Measurements from ENCODE around the gene CETN2. TPM values are rescaled to one million over a fixed set of nuclear protein-coding genes. Genes with fewer than 3 reads are reported as not detected.

The CETN2 gene
- total and polyA plus RNA-seq, 7 donors: 9.2 to 29.8 (median 15.0) TPM

DNA sequence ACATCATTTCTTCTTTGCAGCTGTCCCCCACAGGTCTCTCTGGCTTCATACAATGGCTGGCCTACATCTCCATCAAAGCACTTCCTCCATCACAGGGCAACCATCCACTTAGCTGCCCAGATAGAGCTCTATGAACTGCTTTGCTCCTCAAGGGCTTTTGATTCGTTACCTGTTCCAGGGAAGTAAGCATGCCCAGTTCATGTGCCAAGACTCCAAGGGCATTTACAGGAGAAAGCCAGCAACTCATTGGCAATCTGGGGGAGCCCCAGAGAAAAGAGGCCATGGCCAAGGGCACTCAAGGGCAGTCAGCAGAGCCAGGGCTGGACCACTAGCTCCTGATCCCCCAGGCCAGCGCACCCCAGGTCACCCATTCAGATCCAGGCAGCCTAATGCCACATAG, 42.8 kb upstream of the CETN2 start:
- ATAC-seq (no peak), DNase-seq (no peak)
- no peak overlapping the region for H3K27ac ChIP-seq
- peaks cover 0 to 18% of the 10 kb centered on the region in 2 donors for H3K36me3 ChIP-seq (ENCODE audit: insufficient read depth in 1 of 2, low read depth in 1 of 2)
- TF ChIP-seq, protein P1, sequence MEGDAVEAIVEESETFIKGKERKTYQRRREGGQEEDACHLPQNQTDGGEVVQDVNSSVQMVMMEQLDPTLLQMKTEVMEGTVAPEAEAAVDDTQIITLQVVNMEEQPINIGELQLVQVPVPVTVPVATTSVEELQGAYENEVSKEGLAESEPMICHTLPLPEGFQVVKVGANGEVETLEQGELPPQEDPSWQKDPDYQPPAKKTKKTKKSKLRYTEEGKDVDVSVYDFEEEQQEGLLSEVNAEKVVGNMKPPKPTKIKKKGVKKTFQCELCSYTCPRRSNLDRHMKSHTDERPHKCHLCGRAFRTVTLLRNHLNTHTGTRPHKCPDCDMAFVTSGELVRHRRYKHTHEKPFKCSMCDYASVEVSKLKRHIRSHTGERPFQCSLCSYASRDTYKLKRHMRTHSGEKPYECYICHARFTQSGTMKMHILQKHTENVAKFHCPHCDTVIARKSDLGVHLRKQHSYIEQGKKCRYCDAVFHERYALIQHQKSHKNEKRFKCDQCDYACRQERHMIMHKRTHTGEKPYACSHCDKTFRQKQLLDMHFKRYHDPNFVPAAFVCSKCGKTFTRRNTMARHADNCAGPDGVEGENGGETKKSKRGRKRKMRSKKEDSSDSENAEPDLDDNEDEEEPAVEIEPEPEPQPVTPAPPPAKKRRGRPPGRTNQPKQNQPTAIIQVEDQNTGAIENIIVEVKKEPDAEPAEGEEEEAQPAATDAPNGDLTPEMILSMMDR (IDR thresholded peaks at IDR 0.05): no peak
- H3K9me3 ChIP-seq: no peaks in the 10 kb centered on the region
- H3K4me1 ChIP-seq: no peaks in the 10 kb centered on the region
- intact Hi-C loops (cut with DNase I): loop anchor here in 1 of 2 donors (10.0 kb wide), 1 partner anchor 61 kb away; no protein-coding TSS in a partner anchor
- H3K27me3 ChIP-seq (ENCODE audit: insufficient read depth in 3 of 3, low read length in 2 of 3): peaks cover 0 to 8% (median 0%) of the 10 kb centered on the region in 3 donors
- WGBS, 3 donors: 71 to 91% (median 86%) methylated on average over 2 of the region's 2 CpGs
- H3K4me3 ChIP-seq: no peak overlapping the region

DNA sequence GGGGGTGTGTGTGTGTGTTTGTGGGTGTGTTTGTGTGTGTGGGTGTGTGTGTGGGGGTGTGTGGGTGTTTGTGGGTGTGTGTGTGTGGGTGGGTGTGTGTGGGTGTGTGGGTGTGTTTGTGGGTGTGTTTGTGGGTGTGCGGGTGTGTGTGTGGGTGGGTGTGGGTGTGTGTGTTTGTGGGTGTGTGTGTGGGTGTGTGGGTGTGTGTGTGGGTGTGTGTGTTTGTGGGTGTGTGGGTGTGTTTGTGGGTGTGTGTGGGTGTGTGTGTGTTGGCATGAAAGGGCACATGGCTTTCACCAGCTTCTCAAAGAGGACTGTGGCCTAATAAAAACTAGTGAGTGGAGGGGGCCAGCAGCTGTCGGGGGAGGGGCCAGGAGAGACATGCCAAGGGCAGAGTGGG, 42.0 kb upstream of the CETN2 start:
- intact Hi-C loops (cut with DNase I): loop anchor here in 1 of 2 donors (10.0 kb wide), 1 partner anchor 62 kb away; no protein-coding TSS in a partner anchor
- no peak overlapping the region for H3K27ac ChIP-seq
- peaks cover 0 to 21% of the 10 kb centered on the region in 2 donors for H3K36me3 ChIP-seq (ENCODE audit: insufficient read depth in 1 of 2, low read depth in 1 of 2)
- WGBS, 3 donors: 28 to 100% (median 83%) methylated on average over 1 to 2 of the region's 2 CpGs
- peaks cover 0 to 5% (median 0%) of the 10 kb centered on the region in 3 donors for H3K27me3 ChIP-seq (ENCODE audit: insufficient read depth in 3 of 3, low read length in 2 of 3)
- H3K9me3 ChIP-seq: no peaks in the 10 kb centered on the region
- ATAC-seq (no peak), DNase-seq (no peak)
- TF ChIP-seq, protein P1 (IDR thresholded peaks at IDR 0.05): no peak
- H3K4me1 ChIP-seq: no peaks in the 10 kb centered on the region
- no peak overlapping the region for H3K4me3 ChIP-seq

DNA sequence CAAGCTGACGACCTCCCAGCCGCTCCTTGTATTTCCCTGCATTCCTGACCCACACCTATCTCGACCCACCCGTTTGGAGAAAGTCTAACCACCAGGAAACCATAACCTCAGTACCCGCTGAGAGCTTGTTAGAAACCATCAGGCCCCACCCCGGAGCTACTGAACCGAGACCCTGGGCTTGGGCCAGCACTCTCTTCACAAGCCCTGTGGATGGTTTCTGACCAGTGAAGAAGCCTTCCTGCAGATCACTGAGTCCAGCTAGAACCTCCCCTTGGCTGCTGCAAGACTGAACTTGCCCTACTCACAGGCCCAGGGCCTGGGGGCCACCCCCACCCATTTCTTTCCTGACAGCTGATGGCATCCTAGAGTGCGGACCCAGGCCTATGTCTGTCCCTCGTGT, 40.7 kb upstream of the CETN2 start:
- no peak overlapping the region for H3K4me3 ChIP-seq
- H3K27ac ChIP-seq: no peak overlapping the region
- intact Hi-C loops (cut with DNase I): loop anchor here in 1 of 2 donors (10.0 kb wide), 1 partner anchor 64 kb away; no protein-coding TSS in a partner anchor
- 78 to 89% (median 81%) methylated on average over 8 to 9 of the region's 9 CpGs for WGBS, 3 donors
- no peaks in the 10 kb centered on the region for H3K9me3 ChIP-seq
- H3K27me3 ChIP-seq (ENCODE audit: insufficient read depth in 3 of 3, low read length in 2 of 3): no peaks in the 10 kb centered on the region
- peaks cover 0 to 29% of the 10 kb centered on the region in 2 donors for H3K36me3 ChIP-seq (ENCODE audit: insufficient read depth in 1 of 2, low read depth in 1 of 2)
- H3K4me1 ChIP-seq: no peaks in the 10 kb centered on the region
- ATAC-seq (no peak), DNase-seq (no peak)
- TF ChIP-seq, protein P1 (IDR thresholded peaks at IDR 0.05): no peak

DNA sequence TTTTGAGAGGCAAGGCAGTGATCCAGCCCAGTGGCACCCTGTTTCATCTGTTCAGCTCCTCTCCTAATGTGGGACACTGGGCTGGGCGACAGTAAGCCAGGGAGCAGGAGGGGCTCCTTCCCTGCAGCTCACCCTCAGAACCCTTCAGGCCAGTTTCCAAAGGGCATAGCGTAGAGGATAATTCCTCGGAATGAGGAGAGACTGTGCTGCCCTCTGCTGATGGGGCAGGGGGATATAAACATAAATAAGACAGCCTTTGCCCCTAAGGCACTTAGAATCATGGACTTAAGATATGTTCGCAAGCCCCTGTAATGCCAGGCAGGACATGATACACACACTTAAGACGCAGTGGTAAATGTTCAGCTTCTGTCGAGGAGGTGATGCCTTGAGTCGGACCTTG, 39.4 kb upstream of the CETN2 start:
- Histone ChIP-seq H3K4me1 (no peaks in the 10 kb centered on the region), H3K9me3 (no peaks in the 10 kb centered on the region), H3K27me3 (ENCODE audit: insufficient read depth in 3 of 3, low read length in 2 of 3) (no peaks in the 10 kb centered on the region), H3K27ac (no peak overlapping the region), H3K36me3 (ENCODE audit: insufficient read depth in 1 of 2, low read depth in 1 of 2) (peaks cover 0 to 29% of the 10 kb centered on the region in 2 donors), H3K4me3 (no peak overlapping the region)
- ATAC-seq (no peak), DNase-seq (no peak)
- intact Hi-C loops (cut with DNase I): loop anchor here in 1 of 2 donors (10.0 kb wide), 1 partner anchor 65 kb away; no protein-coding TSS in a partner anchor
- TF ChIP-seq, protein P1 (IDR thresholded peaks at IDR 0.05): no peak
- 73 to 94% (median 87%) methylated on average over 7 of the region's 7 CpGs for WGBS, 3 donors

DNA sequence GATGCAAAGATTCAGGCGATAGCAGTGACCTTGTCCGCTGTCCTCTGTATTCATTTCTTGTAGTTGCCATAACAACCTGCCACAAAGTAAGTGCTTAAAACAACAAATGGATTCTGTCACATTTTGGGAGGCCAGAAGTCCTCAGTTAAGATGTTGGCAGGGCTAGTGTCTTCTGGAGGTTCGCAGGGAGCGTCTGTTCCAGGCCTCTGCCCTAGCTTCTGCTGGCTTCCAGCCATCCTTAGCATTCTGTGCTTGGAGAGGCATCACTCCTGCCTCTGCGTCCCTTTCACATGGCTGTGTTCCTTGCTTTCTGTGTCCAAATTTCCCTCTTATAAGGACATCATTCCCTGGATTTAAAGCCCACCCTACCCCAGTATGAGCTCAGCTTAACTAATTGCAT, 35.8 kb upstream of the CETN2 start:
- Histone ChIP-seq H3K4me1 (no peaks in the 10 kb centered on the region), H3K9me3 (no peaks in the 10 kb centered on the region), H3K27ac (no peak overlapping the region), H3K4me3 (no peak overlapping the region), H3K27me3 (ENCODE audit: insufficient read depth in 3 of 3, low read length in 2 of 3) (peaks cover 0 to 2% (median 0%) of the 10 kb centered on the region in 3 donors), H3K36me3 (ENCODE audit: insufficient read depth in 1 of 2, low read depth in 1 of 2) (peaks cover 0 to 41% of the 10 kb centered on the region in 2 donors)
- ATAC-seq (no peak), DNase-seq (no peak)
- TF ChIP-seq, protein P1 (IDR thresholded peaks at IDR 0.05): no peak
- intact Hi-C loops (cut with DNase I): no loop called here
- 82 to 94% (median 85%) methylated on average over 5 of the region's 5 CpGs for WGBS, 3 donors
